Measurements from ENCODE around the gene CENPM. TPM values are rescaled to one million over a fixed set of nuclear protein-coding genes. Genes with fewer than 3 reads are reported as not detected.

CENPM gene
- total RNA-seq, 2 donors from 2014 or later, result 28.5 to 43.1 TPM

- H3K27ac Mint-ChIP-seq, result no peak overlapping the region
- peaks cover 3% of the 10 kb centered on the region for H3K4me1 ChIP-seq (ENCODE audit: control insufficient read depth, insufficient read depth, low read length)
- 78 to 96% methylated on average over 1 to 2 of the region's 2 CpGs for WGBS, 2 experiments (ENCODE audit: insufficient coverage in 1 of 2, insufficient read length in 1 of 2)
- no peak for TF ChIP-seq CTCF (conservative IDR thresholded peaks at IDR 0.05)
- peaks cover 41% of the 10 kb centered on the region for H3K27me3 Mint-ChIP-seq (ENCODE audit: insufficient read depth)
- no peak overlapping the region for H3K27ac ChIP-seq (ENCODE audit: low read depth, low read length)
- peaks cover 5% of the 10 kb centered on the region for H3K9me3 Mint-ChIP-seq
- no peak overlapping the region for H3K4me3 ChIP-seq (ENCODE audit: low read length)
- no peak for DNase-seq
- H3K27me3 ChIP-seq (ENCODE audit: control insufficient read depth, insufficient read depth, low read length, poor library complexity, severe bottlenecking), result peaks cover 24% of the 10 kb centered on the region
- H3K9me3 ChIP-seq (ENCODE audit: control insufficient read depth, low read length), result peaks cover 5% of the 10 kb centered on the region
- H3K36me3 ChIP-seq (ENCODE audit: control insufficient read depth, insufficient read depth, low read length), result no peaks in the 10 kb centered on the region
- H3K4me3 Mint-ChIP-seq, result no peak overlapping the region
- H3K9ac ChIP-seq (ENCODE audit: extremely low read depth, low read length, poor library complexity, severe bottlenecking), result no peak overlapping the region
- H3K36me3 Mint-ChIP-seq (ENCODE audit: low read depth), result no peaks in the 10 kb centered on the region
- peaks cover 7% of the 10 kb centered on the region for H3K4me1 Mint-ChIP-seq
Measured at GRCh38 chr22:41970601-41971000, 23.6 kb upstream of the CENPM start.

GRCh38 chr22:41969110-41969646 lies 22.2 kb upstream of the CENPM start, which contains the start of gene SEPTIN3:
SEPTIN3 (plus strand) TSS chr22:41969443; CDS start chr22:41971493, 2,050 bp downstream.
- no peak within 1 kb of the TSS for H3K4me3 Mint-ChIP-seq
- Histone ChIP-seq H3K4me3 (ENCODE audit: low read length) (no peak within 1 kb of the TSS), H3K27ac (ENCODE audit: low read depth, low read length) (no peak within 1 kb of the TSS), H3K36me3 (ENCODE audit: control insufficient read depth, insufficient read depth, low read length) (no peaks in the 10 kb centered on the region), H3K4me1 (ENCODE audit: control insufficient read depth, insufficient read depth, low read length) (peaks cover 3% of the 10 kb centered on the region), H3K9me3 (ENCODE audit: control insufficient read depth, low read length) (peaks cover 5% of the 10 kb centered on the region), H3K27me3 (ENCODE audit: control insufficient read depth, insufficient read depth, low read length, poor library complexity, severe bottlenecking) (peaks cover 10% of the 10 kb centered on the region), H3K9ac (ENCODE audit: extremely low read depth, low read length, poor library complexity, severe bottlenecking) (no peak within 1 kb of the TSS)
- WGBS, 2 experiments (ENCODE audit: insufficient coverage in 1 of 2, insufficient read length in 1 of 2), result 57 to 67% methylated on average over 3 to 7 of the region's 8 CpGs
- peaks cover 8% of the 10 kb centered on the region for H3K4me1 Mint-ChIP-seq
- no peak for TF ChIP-seq CTCF (conservative IDR thresholded peaks at IDR 0.05)
- H3K27me3 Mint-ChIP-seq (ENCODE audit: insufficient read depth), result peaks cover 27% of the 10 kb centered on the region
- DNase-seq, result peak; percentile 81
- H3K36me3 Mint-ChIP-seq (ENCODE audit: low read depth), result no peaks in the 10 kb centered on the region
- no peak within 1 kb of the TSS for H3K27ac Mint-ChIP-seq
- H3K9me3 Mint-ChIP-seq, result peaks cover 7% of the 10 kb centered on the region

GRCh38 chr22:41968601-41969000 lies 21.6 kb upstream of the CENPM start:
- H3K4me1 Mint-ChIP-seq, result peaks cover 13% of the 10 kb centered on the region
- H3K36me3 Mint-ChIP-seq (ENCODE audit: low read depth), result no peaks in the 10 kb centered on the region
- no peak for TF ChIP-seq CTCF (conservative IDR thresholded peaks at IDR 0.05)
- Histone ChIP-seq H3K9me3 (ENCODE audit: control insufficient read depth, low read length) (peaks cover 5% of the 10 kb centered on the region), H3K27ac (ENCODE audit: low read depth, low read length) (no peak overlapping the region), H3K27me3 (ENCODE audit: control insufficient read depth, insufficient read depth, low read length, poor library complexity, severe bottlenecking) (peaks cover 8% of the 10 kb centered on the region), H3K4me1 (ENCODE audit: control insufficient read depth, insufficient read depth, low read length) (peaks cover 7% of the 10 kb centered on the region), H3K9ac (ENCODE audit: extremely low read depth, low read length, poor library complexity, severe bottlenecking) (no peak overlapping the region), H3K36me3 (ENCODE audit: control insufficient read depth, insufficient read depth, low read length) (no peaks in the 10 kb centered on the region), H3K4me3 (ENCODE audit: low read length) (no peak overlapping the region)
- H3K4me3 Mint-ChIP-seq, result no peak overlapping the region
- peaks cover 25% of the 10 kb centered on the region for H3K27me3 Mint-ChIP-seq (ENCODE audit: insufficient read depth)
- DNase-seq, result peak; percentile 67
- WGBS, 2 experiments (ENCODE audit: insufficient coverage in 1 of 2, insufficient read length in 1 of 2), result 73 to 74% methylated on average over 6 to 9 of the region's 9 CpGs
- peaks cover 7% of the 10 kb centered on the region for H3K9me3 Mint-ChIP-seq
- no peak overlapping the region for H3K27ac Mint-ChIP-seq
